Neural progenitor cell (in vitro differentiated cells): Measurements from ENCODE around the gene TRABD2B. TPM values are rescaled to one million over a fixed set of nuclear protein-coding genes. Genes with fewer than 3 reads are reported as not detected.
A peak's percentile ranks its signal among the peaks of the same experiment; 100 is the strongest.

Experiments
- DNase-seq: peaks from one replicate; pipeline ENCODE4 v3.0.0-alpha.2; 2016; ENCODE audit warnings: low spot score
- H2AFZ ChIP-seq: fragments of 200-600 bp; sonication (generic); replicated peaks from 2 replicates; pipeline ENCODE4 v1.6.1; 2016; ENCODE audit warnings: antibody characterized with exemption
- H3F3A ChIP-seq: fragments of 200-600 bp; sonication (generic); 2 replicates; pipeline ENCODE4 v1.6.1; 2016; ENCODE audit warnings: antibody characterized with exemption, low read depth
- H3K27ac ChIP-seq: fragments of 200-600 bp; sonication (generic); 2 replicates; pipeline ENCODE4 v1.5.1; 2016; ENCODE audit warnings: mild to moderate bottlenecking
- H3K27me3 ChIP-seq: fragments of 200-600 bp; sonication (generic); 2 replicates; pipeline ENCODE4 v1.6.1; 2016; ENCODE audit warnings: mild to moderate bottlenecking, moderate library complexity
- H3K36me3 ChIP-seq: fragments of 200-600 bp; sonication (generic); 2 replicates; pipeline ENCODE4 v1.5.1; 2016
- H3K4me1 ChIP-seq: fragments of 200-600 bp; sonication (generic); 2 replicates; pipeline ENCODE4 v1.6.1; 2016; ENCODE audit warnings: mixed run types
- H3K4me2 ChIP-seq: fragments of 200-600 bp; sonication (generic); 2 replicates; pipeline ENCODE4 v1.6.1; 2016
- H3K4me3 ChIP-seq: fragments of 200-600 bp; sonication (generic); 2 replicates; pipeline ENCODE4 v1.5.1; 2016
- H3K79me2 ChIP-seq: fragments of 200-600 bp; sonication (generic); 2 replicates; pipeline ENCODE4 v1.6.1; 2016; ENCODE audit warnings: low read depth
- H3K9ac ChIP-seq: fragments of 200-600 bp; sonication (generic); 2 replicates; pipeline ENCODE4 v1.6.1; 2016
- H3K9me3 ChIP-seq: fragments of 200-600 bp; sonication (generic); 2 replicates; pipeline ENCODE4 v1.5.1; 2016; ENCODE audit warnings: low read depth
- H4K20me1 ChIP-seq: fragments of 200-600 bp; sonication (generic); 2 replicates; pipeline ENCODE4 v1.6.1; 2016; ENCODE audit warnings: low read depth
- H3K27ac Mint-ChIP-seq: 3 replicates; pipeline ENCODE4 v1.8.0; 2021; ENCODE audit warnings: mixed read lengths
- H3K27me3 Mint-ChIP-seq: 2 replicates; pipeline ENCODE4 v1.8.0; 2022; ENCODE audit warnings: low read depth, mild to moderate bottlenecking, inconsistent platforms, moderate library complexity, mixed read lengths; ENCODE audit not compliant: insufficient read depth
- H3K36me3 Mint-ChIP-seq: 3 replicates; pipeline ENCODE4 v1.8.0; 2021; ENCODE audit warnings: mixed read lengths
- H3K4me1 Mint-ChIP-seq: 3 replicates; pipeline ENCODE4 v1.8.0; 2021; ENCODE audit warnings: mixed read lengths
- H3K4me3 Mint-ChIP-seq: 3 replicates; pipeline ENCODE4 v1.8.0; 2021; ENCODE audit warnings: mild to moderate bottlenecking, moderate library complexity, mixed read lengths
- H3K9me3 Mint-ChIP-seq: 3 replicates; pipeline ENCODE4 v1.8.0; 2020; ENCODE audit warnings: mixed read lengths
- EZH2 ChIP-seq: fragments of 200-600 bp; sonication (generic); IDR thresholded peaks from 2 replicates; pipeline ENCODE4 v1.6.1; 2017; ENCODE audit warnings: antibody characterized with exemption, mild to moderate bottlenecking, moderate library complexity
- EZH2phosphoT487 ChIP-seq: fragments of 200-600 bp; sonication (generic); IDR thresholded peaks from 2 replicates; pipeline ENCODE4 v1.6.1; 2017; ENCODE audit warnings: antibody characterized with exemption
- total RNA-seq: library from RNA; depleted of rRNA; stranded (reverse); fragments of >200 nt; gene quantifications from 2 replicates; pipeline ENCODE4 v1.2.3, GENCODE V29; 2015; ENCODE audit warnings: low replicate concordance
- TF ChIP-seq, protein P1 (sequence below): fragments of 200-600 bp; sonication (generic); IDR thresholded peaks from 2 replicates; pipeline ENCODE4 v1.5.1; 2017; ENCODE audit warnings: antibody characterized with exemption, mild to moderate bottlenecking

TRABD2B gene
- total RNA-seq, 1 donor from 2014 or later = 0.09 TPM

DNA sequence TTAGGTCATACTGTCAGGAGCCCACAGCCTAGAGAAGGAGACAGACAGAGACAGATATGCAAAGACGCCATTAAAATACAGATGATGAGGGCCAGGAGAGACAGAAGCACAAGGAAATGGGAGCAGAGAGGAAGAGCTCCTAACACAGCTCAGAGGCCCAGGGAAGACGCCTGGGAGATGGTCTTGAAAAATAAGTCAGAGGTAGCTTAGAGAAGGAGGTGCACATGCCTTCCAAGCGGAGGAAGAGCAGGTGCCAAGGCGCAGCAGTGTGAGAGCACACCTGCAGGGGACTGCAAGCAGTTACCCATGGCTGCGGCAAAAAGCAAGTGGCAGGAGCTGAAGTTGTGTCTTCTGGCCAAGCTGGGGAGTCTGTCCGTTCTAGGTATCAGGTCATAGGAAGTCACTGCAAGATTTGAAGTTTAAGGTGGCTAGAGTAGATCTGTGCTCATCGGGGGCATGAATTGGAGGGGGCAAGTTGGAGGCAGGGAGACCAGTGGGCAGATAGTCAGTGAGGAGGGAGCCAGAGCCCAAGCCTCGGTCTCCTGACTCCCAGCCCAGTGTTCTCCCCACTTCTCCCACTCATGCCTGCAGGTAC, 1.3 kb upstream of the TRABD2B start:
- no peak for DNase-seq
- peaks cover 50% of the 10 kb centered on the region for H3K4me1 Mint-ChIP-seq
- peaks cover 22% of the 10 kb centered on the region for H3F3A ChIP-seq
- H2AFZ ChIP-seq = no peak overlapping the region
- no peaks in the 10 kb centered on the region for H3K36me3 ChIP-seq
- no peaks in the 10 kb centered on the region for H3K9me3 Mint-ChIP-seq
- no peaks in the 10 kb centered on the region for H3K36me3 Mint-ChIP-seq
- peaks cover 72% of the 10 kb centered on the region for H3K27me3 ChIP-seq
- H4K20me1 ChIP-seq = peaks cover 5% of the 10 kb centered on the region
- peak overlapping the region; percentile 86 for H3K4me3 Mint-ChIP-seq
- no peak overlapping the region for H3K9ac ChIP-seq
- H3K4me2 ChIP-seq = no peak overlapping the region
- no peaks in the 10 kb centered on the region for H3K79me2 ChIP-seq
- H3K27ac ChIP-seq = no peak overlapping the region
- TF ChIP-seq EZH2phosphoT487 (no peak), EZH2 (no peak)
- TF ChIP-seq, protein P1, sequence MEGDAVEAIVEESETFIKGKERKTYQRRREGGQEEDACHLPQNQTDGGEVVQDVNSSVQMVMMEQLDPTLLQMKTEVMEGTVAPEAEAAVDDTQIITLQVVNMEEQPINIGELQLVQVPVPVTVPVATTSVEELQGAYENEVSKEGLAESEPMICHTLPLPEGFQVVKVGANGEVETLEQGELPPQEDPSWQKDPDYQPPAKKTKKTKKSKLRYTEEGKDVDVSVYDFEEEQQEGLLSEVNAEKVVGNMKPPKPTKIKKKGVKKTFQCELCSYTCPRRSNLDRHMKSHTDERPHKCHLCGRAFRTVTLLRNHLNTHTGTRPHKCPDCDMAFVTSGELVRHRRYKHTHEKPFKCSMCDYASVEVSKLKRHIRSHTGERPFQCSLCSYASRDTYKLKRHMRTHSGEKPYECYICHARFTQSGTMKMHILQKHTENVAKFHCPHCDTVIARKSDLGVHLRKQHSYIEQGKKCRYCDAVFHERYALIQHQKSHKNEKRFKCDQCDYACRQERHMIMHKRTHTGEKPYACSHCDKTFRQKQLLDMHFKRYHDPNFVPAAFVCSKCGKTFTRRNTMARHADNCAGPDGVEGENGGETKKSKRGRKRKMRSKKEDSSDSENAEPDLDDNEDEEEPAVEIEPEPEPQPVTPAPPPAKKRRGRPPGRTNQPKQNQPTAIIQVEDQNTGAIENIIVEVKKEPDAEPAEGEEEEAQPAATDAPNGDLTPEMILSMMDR = no peak
- no peak overlapping the region for H3K4me3 ChIP-seq
- peaks cover 19% of the 10 kb centered on the region for H3K4me1 ChIP-seq
- H3K27ac Mint-ChIP-seq = no peak overlapping the region
- no peaks in the 10 kb centered on the region for H3K9me3 ChIP-seq
- H3K27me3 Mint-ChIP-seq = peaks cover 13% of the 10 kb centered on the region

DNA sequence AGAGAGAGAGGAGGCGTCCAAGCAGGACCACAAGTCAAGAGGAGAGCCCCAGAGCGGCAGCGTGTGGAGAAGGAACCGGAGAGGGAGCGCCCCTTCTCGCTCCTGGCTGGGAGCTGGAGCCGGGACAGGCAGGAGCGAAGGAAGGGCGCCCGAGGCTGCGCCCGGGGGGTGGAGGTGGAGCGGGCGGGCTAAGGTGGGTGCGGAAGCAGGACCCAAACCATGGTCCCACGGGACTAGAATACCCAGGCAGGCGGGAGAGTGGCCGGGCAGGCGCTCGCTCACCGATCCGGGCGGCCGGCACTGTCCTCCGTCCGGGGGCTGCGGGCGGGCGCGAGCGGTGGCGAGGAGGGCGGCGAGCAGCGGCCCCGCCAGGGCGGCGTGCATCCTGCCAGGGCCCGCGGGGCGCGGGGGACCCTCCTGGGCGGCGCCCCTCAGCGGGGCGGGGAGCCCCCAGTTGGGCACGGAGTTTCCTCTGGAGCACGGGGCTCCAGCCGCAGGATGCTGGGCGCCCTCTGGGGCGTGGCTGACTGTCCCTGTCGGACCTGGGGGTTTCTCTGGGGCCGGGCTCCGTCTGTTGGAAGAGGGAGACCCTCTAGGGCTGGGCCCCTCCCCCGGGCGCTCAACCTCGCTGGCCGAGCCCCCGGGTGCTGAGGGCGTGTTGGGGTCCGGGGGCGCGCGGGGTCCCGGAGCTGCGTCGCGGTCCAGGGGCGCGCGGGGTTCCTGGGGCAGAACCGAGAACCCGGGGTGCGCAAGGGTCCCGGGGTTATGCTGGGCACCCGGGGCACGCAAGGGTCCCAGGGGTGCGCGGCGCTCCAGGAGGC, 569 bp downstream of the TRABD2B start:
- Histone ChIP-seq H3K36me3 (no peaks in the 10 kb centered on the region), H3K9ac (no peak overlapping the region), H3K79me2 (no peaks in the 10 kb centered on the region), H3K4me3 (peak overlapping the region; percentile 94), H3K4me1 (peaks cover 30% of the 10 kb centered on the region), H3F3A (peaks cover 12% of the 10 kb centered on the region), H3K4me2 (peak overlapping the region; percentile 99), H3K27me3 (peaks cover 75% of the 10 kb centered on the region), H3K9me3 (no peaks in the 10 kb centered on the region), H4K20me1 (no peaks in the 10 kb centered on the region), H3K27ac (no peak overlapping the region), H2AFZ (peak overlapping the region; percentile 93)
- Mint-ChIP-seq H3K4me3 (peak overlapping the region; percentile 91), H3K9me3 (no peaks in the 10 kb centered on the region), H3K27ac (peak overlapping the region; percentile 64), H3K36me3 (peaks cover 3% of the 10 kb centered on the region), H3K4me1 (peaks cover 58% of the 10 kb centered on the region), H3K27me3 (peaks cover 18% of the 10 kb centered on the region)
- DNase-seq = peak; percentile 58
- peak; percentile 23 for TF ChIP-seq EZH2phosphoT487
- TF ChIP-seq, protein P1 = no peak
- peak; percentile 29 for TF ChIP-seq EZH2

DNA sequence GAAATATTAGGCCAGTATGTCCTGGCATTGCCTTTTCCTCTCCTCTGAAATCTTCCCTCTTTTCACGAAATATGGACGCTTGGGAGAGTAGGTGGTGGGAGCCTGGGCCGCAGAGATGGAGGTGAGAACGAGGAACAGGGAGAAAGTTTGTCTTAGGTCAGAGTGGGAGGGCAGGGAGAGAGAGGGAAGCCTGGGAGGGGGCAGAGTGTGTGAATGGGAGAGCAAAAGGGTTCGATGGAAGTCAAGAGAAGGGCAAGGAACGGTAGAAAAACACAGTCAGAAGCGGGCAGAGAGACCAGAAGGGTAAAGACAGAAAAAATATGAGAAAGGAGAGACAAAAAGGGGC, 1.2 kb downstream of the TRABD2B start:
- peaks cover 18% of the 10 kb centered on the region for H3K27me3 Mint-ChIP-seq
- peaks cover 62% of the 10 kb centered on the region for H3K4me1 Mint-ChIP-seq
- peaks cover 7% of the 10 kb centered on the region for H3K36me3 Mint-ChIP-seq
- H3K9me3 Mint-ChIP-seq = no peaks in the 10 kb centered on the region
- peak overlapping the region; percentile 91 for H3K4me3 Mint-ChIP-seq
- DNase-seq = no peak
- peak overlapping the region; percentile 64 for H3K27ac Mint-ChIP-seq
- no peak overlapping the region for H3K9ac ChIP-seq
- no peaks in the 10 kb centered on the region for H4K20me1 ChIP-seq
- no peaks in the 10 kb centered on the region for H3K79me2 ChIP-seq
- TF ChIP-seq EZH2 (no peak), EZH2phosphoT487 (no peak)
- TF ChIP-seq, protein P1 = no peak
- peaks cover 73% of the 10 kb centered on the region for H3K27me3 ChIP-seq
- no peak overlapping the region for H3K27ac ChIP-seq
- H3K4me3 ChIP-seq = peak overlapping the region; percentile 94
- peaks cover 9% of the 10 kb centered on the region for H3F3A ChIP-seq
- peaks cover 25% of the 10 kb centered on the region for H3K4me1 ChIP-seq
- peak overlapping the region; percentile 99 for H3K4me2 ChIP-seq
- no peaks in the 10 kb centered on the region for H3K9me3 ChIP-seq
- peak overlapping the region; percentile 93 for H2AFZ ChIP-seq
- no peaks in the 10 kb centered on the region for H3K36me3 ChIP-seq
